Endothelial cell of hepatic sinusoid (primary cell): ENCODE data around the gene ADGRE1.

Experiments used
- in situ Hi-C: cut with HindIII; loops from 2 replicates; pipeline ENCODE4 v1.10.0; 2017; ENCODE audit warnings: low sequenced_read_pairs

Gene ADGRE1

DNA sequence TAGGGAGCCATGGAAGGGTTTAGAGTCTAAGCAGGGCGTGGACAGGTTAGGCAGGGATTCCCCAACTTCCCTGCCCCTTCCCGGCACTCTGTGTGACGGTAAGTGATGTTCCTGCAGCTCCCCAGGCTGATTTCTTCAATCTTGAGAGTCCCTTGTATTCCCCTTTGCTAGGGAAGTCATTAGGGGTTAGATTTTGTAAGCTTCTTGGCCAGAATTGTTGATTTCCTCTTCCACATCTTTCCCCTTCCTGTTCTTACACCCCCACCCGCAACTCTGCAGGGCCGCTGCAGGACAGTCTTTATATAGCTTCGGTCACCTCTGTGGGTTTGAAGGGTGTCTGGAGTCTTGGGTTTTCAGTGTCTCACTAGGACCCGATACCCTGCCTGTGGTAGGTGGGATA lies 10.6 kb upstream of the ADGRE1 start:
- in situ Hi-C loops = no loop called here

DNA sequence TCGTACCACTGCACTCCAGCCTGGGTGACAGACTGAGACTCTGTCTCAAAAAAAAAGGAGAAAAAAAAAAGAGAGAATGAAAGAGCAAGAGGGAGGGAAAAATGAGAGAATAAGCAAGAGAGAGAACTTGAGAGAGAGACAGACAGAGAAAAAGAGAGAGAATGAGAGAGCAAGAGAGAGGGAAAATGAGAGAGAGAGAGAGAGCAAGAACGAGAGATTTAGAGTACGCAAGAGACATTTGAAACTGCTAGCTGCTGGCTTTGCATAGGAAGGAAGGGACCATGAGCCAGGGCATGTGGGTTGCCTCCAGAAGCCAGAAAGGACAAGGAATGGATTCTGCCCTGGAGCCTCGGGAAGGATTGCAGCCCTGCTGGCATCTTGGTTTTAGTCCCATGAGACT lies 9.6 kb upstream of the ADGRE1 start:
- in situ Hi-C loops = no loop called here

- in situ Hi-C loops = no loop called here
These were observed 992 bp upstream of the ADGRE1 start for GRCh38 chr19:6886277-6886897.

- in situ Hi-C loops = no loop called here
These were observed 1.6 kb downstream of the ADGRE1 start for GRCh38 chr19:6888967-6889366.

GRCh38 chr19:6890401-6890913 lies 3.1 kb downstream of the ADGRE1 start:
- in situ Hi-C loops = no loop called here

DNA sequence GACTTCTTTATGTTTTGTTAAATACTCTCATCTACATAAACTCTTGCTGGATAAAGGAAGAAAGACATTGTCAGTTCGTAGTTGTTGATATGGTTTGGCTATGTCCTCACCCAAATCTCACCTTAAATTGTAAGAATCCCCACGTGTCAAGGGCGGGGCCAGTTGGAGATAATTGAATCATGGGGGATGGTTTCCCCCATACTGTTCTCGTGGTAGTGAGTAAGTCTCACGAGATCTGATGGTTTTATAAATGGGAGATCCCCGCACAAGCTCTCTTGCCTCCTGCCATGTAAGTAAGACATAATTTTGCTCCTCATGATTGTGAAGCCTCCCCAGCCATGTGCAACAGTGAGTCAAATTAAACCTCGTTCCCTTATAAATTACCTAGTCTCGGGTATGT lies 3.6 kb downstream of the ADGRE1 start:
- in situ Hi-C loops = no loop called here

DNA sequence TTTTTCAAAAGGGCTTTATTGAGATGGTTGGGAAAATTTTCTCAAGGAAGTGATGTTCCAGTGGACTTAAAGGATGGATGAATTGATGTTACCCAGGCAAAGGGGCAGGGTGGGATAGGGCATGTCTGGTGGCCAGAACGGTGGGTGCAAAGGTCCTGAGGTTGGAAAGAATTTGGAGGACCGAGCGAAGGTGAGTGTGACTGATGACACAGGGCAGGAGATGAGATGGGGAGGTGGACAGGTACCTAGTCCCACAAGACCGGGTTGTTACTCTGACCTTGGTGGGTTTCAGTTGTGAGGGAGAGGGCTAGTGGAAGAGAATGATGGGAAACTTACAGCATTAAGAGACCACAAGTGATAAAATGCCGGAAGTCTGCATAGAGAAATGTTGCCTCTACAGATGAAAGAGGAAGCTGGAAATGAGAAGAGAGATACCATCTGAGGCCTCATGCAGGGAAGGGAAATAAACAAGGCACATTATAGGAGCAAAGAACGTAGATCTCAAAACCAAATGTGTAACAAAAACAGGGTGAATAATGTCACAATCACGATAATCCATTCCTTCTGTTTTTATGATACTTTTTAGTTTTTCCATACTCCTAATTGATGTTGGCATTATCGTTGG lies 4.5 kb downstream of the ADGRE1 start:
- in situ Hi-C loops = no loop called here

DNA sequence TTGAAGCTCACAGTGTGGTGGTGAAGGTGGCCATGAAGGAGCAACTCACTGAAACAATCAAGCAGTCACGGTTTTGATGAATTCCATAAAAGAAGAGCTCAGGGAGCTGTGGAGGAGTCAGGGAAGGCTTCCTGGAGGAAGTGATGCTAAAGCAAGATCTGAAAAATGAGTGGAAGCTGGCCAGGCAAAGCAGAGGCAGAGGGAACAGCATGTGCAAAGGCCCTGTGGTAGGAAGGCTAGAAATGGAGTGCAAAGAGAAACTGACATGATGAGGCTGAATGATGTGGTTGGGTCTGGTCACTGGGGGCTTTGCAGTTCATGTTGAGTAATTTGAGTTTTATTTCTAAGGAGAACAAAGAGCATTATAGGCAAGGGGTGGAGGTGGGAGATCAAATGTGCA lies 6.9 kb downstream of the ADGRE1 start:
- in situ Hi-C loops = no loop called here

DNA sequence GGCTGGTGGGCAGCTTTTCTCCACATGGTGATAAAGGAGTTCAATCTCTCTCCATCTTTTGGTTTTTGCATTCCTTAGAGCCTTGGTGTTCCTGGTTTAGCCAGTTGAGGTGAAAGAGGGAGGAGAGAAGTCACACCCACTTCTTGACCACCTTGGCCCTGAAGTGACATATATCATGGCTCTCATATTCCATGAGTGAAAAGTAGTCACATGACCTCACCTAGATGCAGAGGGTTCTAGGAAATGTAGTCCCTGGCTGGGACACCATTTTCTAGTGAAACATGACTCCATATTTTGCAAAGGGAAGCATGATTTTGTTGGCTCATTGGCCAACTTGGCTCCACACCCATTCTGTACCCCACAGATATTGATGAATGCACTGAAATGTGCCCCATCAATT lies 16.1 kb downstream of the ADGRE1 start:
- in situ Hi-C loops = no loop called here

DNA sequence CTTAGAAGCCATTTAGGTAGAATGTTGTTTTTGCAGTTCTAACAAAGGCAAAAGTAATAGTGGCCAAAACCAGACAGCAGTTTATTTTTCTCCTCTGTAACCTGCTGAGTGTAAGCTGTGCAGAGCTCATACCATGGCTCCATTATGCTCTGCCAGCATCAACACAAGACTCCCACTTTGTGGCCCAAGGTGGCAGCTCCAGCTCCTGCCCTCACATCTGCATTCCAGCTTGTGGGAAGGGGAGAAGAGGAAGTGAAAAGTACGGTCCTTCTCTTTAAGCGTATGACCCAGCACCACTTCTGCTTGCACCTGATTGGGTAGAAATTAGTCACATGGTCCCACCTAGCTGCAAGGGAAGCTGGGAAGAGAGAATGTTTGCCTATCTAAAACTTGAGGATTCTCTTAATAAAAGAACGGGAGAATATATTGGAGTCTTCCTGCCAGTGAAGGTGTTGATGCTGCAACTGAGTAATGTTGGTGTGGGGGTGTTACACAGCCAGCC lies 19.2 kb downstream of the ADGRE1 start:
- in situ Hi-C loops = no loop called here

- in situ Hi-C loops = no loop called here
These were observed 24.1 kb downstream of the ADGRE1 start for GRCh38 chr19:6911523-6911922.

GRCh38 chr19:6914321-6914720 lies 26.9 kb downstream of the ADGRE1 start:
- in situ Hi-C loops = no loop called here

DNA sequence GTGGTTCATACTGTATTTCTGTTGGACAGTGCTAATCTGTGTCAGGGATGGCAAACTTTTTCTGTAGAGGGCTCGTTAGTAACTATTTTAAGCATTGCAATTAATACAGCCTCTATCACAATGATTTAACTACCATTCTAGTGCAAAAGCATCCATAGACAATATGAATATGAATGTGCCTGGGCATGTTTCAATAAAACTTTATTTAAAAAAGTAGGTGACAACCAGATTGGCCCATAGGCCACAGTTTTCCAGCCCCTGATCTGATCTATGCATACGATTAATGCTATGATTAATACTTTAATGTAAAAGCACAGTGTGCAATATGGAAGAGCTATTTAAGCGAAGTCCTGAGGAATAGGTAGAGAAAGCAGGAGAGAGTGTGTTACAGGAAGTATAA lies 29.6 kb downstream of the ADGRE1 start:
- in situ Hi-C loops = no loop called here

DNA sequence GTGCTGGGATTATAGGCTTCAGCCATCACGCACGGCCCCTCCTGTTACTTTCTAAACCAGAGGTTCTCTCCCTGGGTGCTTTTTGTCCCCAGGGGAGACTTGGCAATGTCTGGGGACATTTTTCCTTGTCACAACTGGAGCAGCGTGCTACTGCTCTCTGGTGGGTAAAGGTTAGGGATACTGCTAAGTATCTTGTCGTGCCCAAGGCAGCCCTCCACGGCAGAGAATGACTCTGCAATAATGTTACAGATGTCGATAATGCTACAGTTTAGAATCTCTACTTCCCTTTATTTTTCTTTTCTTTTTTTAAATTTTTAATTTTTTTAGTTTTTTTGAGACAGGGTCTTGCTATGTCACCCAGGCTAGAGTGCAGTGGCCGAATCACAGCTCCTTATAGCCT lies 38.0 kb downstream of the ADGRE1 start:
- in situ Hi-C loops = no loop called here

GRCh38 chr19:6925801-6926751 lies 38.7 kb downstream of the ADGRE1 start:
- in situ Hi-C loops = no loop called here

- in situ Hi-C loops = no loop called here
These were observed 42.8 kb downstream of the ADGRE1 start for GRCh38 chr19:6930190-6930589.

GRCh38 chr19:6935069-6935468 lies 47.7 kb downstream of the ADGRE1 start:
- in situ Hi-C loops = no loop called here

DNA sequence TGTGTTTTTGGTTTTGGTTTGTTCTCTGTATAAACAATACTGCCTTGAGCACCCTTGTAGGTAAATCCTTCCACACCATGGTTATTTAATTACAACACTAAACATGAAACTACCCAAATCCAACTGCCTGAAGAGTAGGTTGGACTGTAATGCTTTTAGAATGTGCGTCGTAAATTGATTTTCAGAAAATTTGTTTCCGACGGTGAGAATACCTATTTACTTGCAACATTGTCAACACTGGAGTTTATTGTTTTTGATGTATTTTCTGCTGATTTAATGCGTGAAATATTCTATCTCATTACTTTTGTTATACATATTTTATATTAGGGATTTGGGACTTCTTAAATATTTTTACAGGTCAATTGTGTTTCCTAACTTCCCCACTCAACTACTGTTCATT lies 48.2 kb downstream of the ADGRE1 start:
- in situ Hi-C loops = no loop called here

DNA sequence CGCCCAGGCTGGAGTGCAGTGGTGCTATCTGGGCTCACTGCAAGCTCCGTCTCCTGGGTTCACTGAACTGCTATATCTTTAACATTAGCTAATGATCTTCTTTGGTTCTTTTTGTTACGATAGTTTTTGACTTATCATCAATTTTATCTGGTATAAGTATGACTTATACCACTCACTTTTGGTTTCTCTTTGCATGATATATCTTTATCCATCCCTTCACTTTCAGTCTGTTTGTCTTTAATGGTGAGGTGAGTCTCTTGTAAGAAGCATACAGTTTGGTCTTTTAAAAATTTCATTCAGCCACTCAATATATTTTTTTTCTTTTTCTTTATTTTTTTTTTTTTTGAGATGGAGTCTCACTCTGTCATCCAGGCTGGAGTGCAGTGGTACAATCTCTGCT lies 58.4 kb downstream of the ADGRE1 start:
- in situ Hi-C loops = no loop called here

DNA sequence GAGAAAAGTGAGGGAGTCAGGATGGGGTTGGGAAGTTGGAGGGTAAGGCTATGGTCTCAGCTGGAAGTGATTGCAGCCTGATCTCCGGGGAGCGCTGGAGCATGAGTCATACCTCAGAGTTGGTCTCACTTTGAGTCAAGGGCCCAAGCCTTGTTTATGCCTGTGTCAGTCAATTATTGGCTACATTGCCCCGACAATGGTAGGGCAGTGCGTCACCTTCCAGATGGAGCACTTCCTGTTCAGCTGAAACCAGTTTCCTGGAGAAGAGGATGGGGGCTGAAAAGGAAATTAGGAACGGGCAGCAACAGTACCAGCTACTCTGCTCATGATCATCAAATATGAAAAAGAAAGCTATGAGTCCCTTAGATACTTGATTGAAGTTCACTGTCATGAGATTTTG lies 60.4 kb downstream of the ADGRE1 start:
- in situ Hi-C loops = no loop called here

DNA sequence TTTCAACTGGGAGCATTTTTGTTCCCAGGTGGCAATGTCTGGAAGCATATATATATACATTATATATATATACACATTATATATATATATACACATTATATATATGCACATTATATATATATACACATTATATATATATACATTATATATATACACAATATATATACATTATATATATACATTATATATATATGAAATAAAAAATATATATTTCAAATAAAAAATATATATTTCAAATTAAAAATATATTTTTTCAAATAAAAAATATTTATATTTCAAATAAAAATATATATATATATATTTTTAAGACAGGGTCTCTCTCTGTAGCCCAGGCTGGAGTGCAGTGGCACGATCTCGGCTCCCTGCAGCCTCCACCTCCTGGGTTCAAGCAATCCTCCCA lies 61.5 kb downstream of the ADGRE1 start:
- in situ Hi-C loops = no loop called here

DNA sequence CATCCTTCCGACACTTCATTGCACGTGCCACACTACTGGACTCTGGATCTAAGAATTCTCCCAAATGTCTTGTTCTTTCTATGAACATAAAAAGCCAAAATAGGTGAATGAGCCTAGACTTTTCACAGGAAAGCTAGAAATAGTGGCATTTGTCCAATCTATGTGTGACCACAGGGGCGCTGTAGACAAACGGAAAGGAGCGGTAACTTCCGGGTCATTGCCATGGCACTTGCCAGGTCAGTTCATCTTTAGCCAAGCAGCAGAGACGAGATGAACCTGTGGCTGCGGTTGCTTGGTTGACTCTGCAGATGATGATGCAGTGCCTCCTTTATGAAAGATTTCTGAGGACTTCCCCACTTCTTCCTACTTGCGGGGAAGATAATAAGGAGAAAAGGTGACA lies 65.6 kb downstream of the ADGRE1 start:
- in situ Hi-C loops = no loop called here
